ENCODE data around the gene GREB1. TPM values are rescaled to one million over a fixed set of nuclear protein-coding genes. Genes with fewer than 3 reads are reported as not detected.

Gene GREB1
- total and polyA plus RNA-seq, 2 of the 4 experiments (the other 2 are of a cell fraction) = 0.05 TPM; not detected in 1

GRCh38 chr2:11688222-11689069 lies 154.6 kb downstream of the GREB1 start:
- H2AK5ac ChIP-seq (ENCODE audit: low read depth, low read length) = no peak overlapping the region
- no peak overlapping the region for H3K9ac ChIP-seq (ENCODE audit: low read depth, low read length)
- peak; percentile 65 for DNase-seq
- H3K14ac ChIP-seq (replicated peaks; ENCODE audit: low read depth, low read length) = peak overlapping the region; percentile 4; the same call in 1 of the 2 replicates
- CTCF ChIA-PET = interaction anchor here (0.5 to 1.2 kb wide), 20 partner anchors 8 to 95 kb away, joined by 3 to 8 read pairs (median 4); partner anchors contain the start of genes LPIN1 and NTSR2
- no peak overlapping the region; a peak in 1 of 4 replicates for H4K8ac ChIP-seq (ENCODE audit: low read depth in 2 of 2, low read length in 2 of 2)
- H3K23ac ChIP-seq (ENCODE audit: low read depth, low read length) = no peak overlapping the region
- peak overlapping the region; percentile 51 for H3K4me2 ChIP-seq (ENCODE audit: low read depth, low read length)
- H2BK20ac ChIP-seq (ENCODE audit: low read depth, low read length) = no peak overlapping the region
- H3K4ac ChIP-seq (ENCODE audit: low read depth, low read length) = no peak overlapping the region
- peak overlapping the region; percentile 6 for H3K4me3 ChIP-seq (ENCODE audit: insufficient read depth, low read depth, low read length)
- 0% methylated on average over 3 of the region's 23 CpGs; no CpG with 5 or more reads in 1 of the 2 experiments for WGBS, 2 experiments (ENCODE audit: extremely low coverage in 2 of 2, insufficient read length in 1 of 2)
- no peak overlapping the region for H4K91ac ChIP-seq (ENCODE audit: insufficient read depth, low read depth, low read length)
- no peaks in the 10 kb centered on the region for H3K9me1 ChIP-seq (ENCODE audit: insufficient read depth, low read length)
- dilution Hi-C loops (cut with HindIII; ENCODE audit: low sequenced_read_pairs, unreplicated experiment) = no loop called here
- no peak overlapping the region for H3K27ac ChIP-seq (ENCODE audit: insufficient read depth, low read length)
- H2AFZ ChIP-seq (replicated peaks; ENCODE audit: low read length, poor library complexity) = peak overlapping the region; percentile 73
- no peaks in the 10 kb centered on the region for H3K4me1 ChIP-seq (ENCODE audit: control insufficient read depth, insufficient read depth, low read length)
- H4K20me1 ChIP-seq (ENCODE audit: insufficient read depth, low read length) = no peaks in the 10 kb centered on the region
- no peaks in the 10 kb centered on the region for H3K79me1 ChIP-seq (ENCODE audit: low read depth in 1 of 2, low read length in 2 of 2)
- H3K56ac ChIP-seq (ENCODE audit: extremely low read depth, insufficient read depth, low read length) = no peak overlapping the region
- intact Hi-C loops (cut with micrococcal nuclease) = loop anchor here (1.0 to 5.0 kb wide), 3 partner anchors 56 to 101 kb away; no protein-coding TSS in a partner anchor
- in situ Hi-C loops (cut with MboI; ENCODE audit: low sequenced_read_pairs) = no loop called here
- H4K5ac ChIP-seq (ENCODE audit: low read depth, low read length) = no peak overlapping the region
- no peak overlapping the region for H2BK5ac ChIP-seq (ENCODE audit: low read depth, low read length, poor library complexity, severe bottlenecking)
- no peak overlapping the region for H2AK9ac ChIP-seq (replicated peaks; ENCODE audit: low read depth, low read length, poor library complexity)
- peaks cover 23% of the 10 kb centered on the region for H3K27me3 ChIP-seq (ENCODE audit: control insufficient read depth, insufficient read depth, low read length)
- no peaks in the 10 kb centered on the region for H3K9me3 ChIP-seq (ENCODE audit: control insufficient read depth, insufficient read depth, low read length)
- peak; percentile 85 for ATAC-seq (ENCODE audit: low read depth)
- BruUV-seq (replicated peaks) = no TSS peak
- H3K18ac ChIP-seq (ENCODE audit: low read depth, low read length) = no peak overlapping the region
- no peaks in the 10 kb centered on the region for H3K36me3 ChIP-seq (ENCODE audit: control insufficient read depth, insufficient read depth, low read length)
- H2BK15ac ChIP-seq (ENCODE audit: low read depth, low read length) = no peak overlapping the region
- POLR2A ChIA-PET (ENCODE audit: unreplicated experiment) = no interaction called here
- no peak overlapping the region for H2BK120ac ChIP-seq (ENCODE audit: low read depth, low read length)
- TF ChIP-seq RFX5 (IDR thresholded peaks at IDR 0.05; ENCODE audit: low read depth, low read length) (no peak), NFE2L2 (IDR thresholded peaks at IDR 0.05; ENCODE audit: low read depth, low read length) (no peak), MAZ (IDR thresholded peaks at IDR 0.05; ENCODE audit: borderline replicate concordance, low read depth, low read length) (no peak), MXI1 (IDR thresholded peaks at IDR 0.05; ENCODE audit: borderline replicate concordance, low read depth, low read length) (no peak), RAD21 (IDR thresholded peaks at IDR 0.05; ENCODE audit: low read length) (peak; percentile 68), MAFK (IDR thresholded peaks at IDR 0.05; ENCODE audit: low read depth, low read length) (no peak), RCOR1 (IDR thresholded peaks at IDR 0.05; ENCODE audit: insufficient replicate concordance, low read length) (no peak), CHD1 (IDR thresholded peaks at IDR 0.05; ENCODE audit: low read depth, low read length) (no peak), CEBPB (IDR thresholded peaks at IDR 0.05; ENCODE audit: low read depth, low read length) (0 out of 2 replicates have a peak, but pooled peaks have one; percentile 33), BHLHE40 (IDR thresholded peaks at IDR 0.05; ENCODE audit: low read depth, low read length) (no peak), ELK1 (IDR thresholded peaks at IDR 0.05; ENCODE audit: borderline replicate concordance, low read depth, low read length) (no peak), FOS (IDR thresholded peaks at IDR 0.05; ENCODE audit: low read depth, low read length) (no peak), CTCF (conservative IDR thresholded peaks at IDR 0.05; ENCODE audit: low read depth, low read length) (peak; percentile 78), SMC3 (IDR thresholded peaks at IDR 0.05; ENCODE audit: low read depth, low read length) (peak; percentile 60)

Data from IMR-90 (cell line).